22Rv1 (cell line): ENCODE measurements around the gene PPP1R12B.
"Not testable (repeated sequence)": the region's sequence is repeated elsewhere in the genome, so short reads cannot be mapped to it uniquely, and the experiment has no call there.

Experiments used
- CTCF ChIP-seq: fragments of 450-650 bp; IDR thresholded peaks from 2 replicates; pipeline ENCODE4 v1.5.1; 2017; ENCODE audit warnings: mild to moderate bottlenecking
- ZFX ChIP-seq: fragments of 450-650 bp; IDR thresholded peaks from 2 replicates; pipeline ENCODE4 v1.6.1; 2017; ENCODE audit warnings: antibody characterized with exemption, borderline replicate concordance

GRCh38 chr1:202459470-202460142 is 111.1 kb downstream of the PPP1R12B start:
- TF ChIP-seq CTCF, ZFX: not testable (repeated sequence)
